ENCODE results near the gene CLK3.

The CLK3 gene

DNA sequence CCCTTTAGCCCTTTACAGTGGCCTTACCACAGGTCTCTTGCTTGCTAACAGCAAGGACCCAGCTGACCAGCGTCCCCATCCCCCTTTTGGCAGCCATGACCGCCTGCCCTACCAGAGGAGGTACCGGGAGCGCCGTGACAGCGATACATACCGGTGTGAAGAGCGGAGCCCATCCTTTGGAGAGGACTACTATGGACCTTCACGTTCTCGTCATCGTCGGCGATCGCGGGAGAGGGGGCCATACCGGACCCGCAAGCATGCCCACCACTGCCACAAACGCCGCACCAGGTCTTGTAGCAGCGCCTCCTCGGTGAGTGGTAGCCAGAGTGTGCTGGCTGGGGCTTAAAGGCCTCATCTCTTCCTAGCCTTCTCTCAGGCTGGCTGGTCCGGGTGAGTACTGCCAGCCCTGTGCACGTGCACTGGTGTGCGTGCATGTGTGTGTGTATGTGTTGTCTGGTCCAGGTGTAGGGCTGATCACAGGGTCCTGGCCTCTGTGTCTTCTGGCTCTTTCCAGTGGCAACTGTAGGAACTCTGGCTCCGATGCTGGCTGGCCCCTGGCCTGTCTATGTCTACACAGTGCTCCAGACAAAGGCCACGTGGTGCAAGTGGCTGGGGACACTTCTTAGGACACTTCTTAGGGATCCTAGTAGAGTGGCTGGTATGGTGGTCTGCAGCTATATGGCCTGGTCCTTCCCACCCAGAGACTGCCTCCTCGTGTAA lies 4.4 kb downstream of the CLK3 start:
- H3K4me3 ChIP-seq (ENCODE audit: control insufficient read depth, low read depth, low read length): no peak overlapping the region
- TF ChIP-seq, protein P1, sequence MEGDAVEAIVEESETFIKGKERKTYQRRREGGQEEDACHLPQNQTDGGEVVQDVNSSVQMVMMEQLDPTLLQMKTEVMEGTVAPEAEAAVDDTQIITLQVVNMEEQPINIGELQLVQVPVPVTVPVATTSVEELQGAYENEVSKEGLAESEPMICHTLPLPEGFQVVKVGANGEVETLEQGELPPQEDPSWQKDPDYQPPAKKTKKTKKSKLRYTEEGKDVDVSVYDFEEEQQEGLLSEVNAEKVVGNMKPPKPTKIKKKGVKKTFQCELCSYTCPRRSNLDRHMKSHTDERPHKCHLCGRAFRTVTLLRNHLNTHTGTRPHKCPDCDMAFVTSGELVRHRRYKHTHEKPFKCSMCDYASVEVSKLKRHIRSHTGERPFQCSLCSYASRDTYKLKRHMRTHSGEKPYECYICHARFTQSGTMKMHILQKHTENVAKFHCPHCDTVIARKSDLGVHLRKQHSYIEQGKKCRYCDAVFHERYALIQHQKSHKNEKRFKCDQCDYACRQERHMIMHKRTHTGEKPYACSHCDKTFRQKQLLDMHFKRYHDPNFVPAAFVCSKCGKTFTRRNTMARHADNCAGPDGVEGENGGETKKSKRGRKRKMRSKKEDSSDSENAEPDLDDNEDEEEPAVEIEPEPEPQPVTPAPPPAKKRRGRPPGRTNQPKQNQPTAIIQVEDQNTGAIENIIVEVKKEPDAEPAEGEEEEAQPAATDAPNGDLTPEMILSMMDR (IDR thresholded peaks at IDR 0.05; ENCODE audit: control insufficient read depth, insufficient read depth, low read depth, low read length, missing control alignments): no peak
- no peak for DNase-seq (ENCODE audit: low read depth)

DNA sequence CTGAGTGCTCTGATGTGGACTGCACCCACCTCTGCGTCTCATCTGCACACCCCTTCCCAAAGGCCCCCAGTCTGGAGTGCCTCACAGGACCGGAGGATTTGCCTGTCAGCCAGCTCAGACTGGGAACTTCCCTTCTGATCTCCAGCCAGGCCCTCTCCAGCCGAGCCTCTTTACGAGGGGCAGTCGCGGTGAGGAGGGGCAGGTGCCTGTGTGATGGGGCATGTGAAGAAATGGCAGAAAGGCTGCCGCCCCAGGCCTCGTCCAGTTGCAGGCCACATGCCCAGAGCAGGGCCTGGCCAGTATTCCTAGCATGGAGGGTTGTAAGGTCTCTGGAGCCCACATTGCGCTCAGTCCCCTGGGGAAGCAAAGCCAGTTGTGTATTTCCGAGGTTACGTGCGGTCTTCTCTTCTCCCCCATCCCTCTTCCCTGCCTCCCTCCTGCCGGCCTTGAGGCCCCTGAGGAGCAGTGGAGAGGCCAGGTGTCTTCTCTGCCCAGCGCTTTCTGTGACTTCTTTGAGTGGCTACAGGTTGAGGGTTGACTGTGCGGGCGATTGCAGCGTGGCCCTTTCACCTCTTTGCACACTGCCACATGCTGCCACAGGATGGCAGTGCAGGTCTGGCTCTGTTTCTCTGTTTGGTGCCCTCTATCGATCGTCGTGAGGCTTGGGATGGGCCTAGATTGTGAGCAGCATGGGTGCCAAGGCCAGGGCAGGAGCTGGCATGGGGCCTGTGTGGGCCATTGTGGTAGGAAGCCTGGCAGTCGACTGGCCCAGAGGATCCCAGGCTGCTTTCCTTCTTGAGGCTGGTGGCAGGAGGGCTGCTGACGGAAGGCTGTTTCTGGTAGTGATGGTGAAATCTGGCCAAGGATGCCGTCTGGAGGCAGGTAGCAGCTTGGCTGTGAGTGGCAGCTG lies 5.3 kb downstream of the CLK3 start:
- TF ChIP-seq, protein P1 (IDR thresholded peaks at IDR 0.05; ENCODE audit: control insufficient read depth, insufficient read depth, low read depth, low read length, missing control alignments): peak; percentile 99

DNA sequence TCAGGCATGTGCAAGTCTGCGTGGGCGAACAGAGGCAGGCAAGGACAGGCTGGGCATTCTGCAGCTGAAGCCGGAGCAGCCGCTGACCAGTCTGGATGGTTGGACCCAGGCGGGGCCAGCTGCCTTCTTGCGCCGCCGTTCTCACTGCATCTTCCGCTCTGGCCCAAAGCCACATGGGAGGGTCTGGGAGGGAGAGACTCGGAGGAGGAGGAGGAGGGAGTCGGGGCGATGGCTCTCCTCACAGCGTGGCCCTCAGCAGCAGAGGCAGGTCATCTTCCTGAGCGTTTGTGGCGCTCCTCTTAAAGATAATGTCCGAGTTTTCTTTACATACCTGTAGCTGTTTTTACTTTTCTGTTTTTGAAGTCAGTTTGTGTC lies 5.9 kb downstream of the CLK3 start:
- TF ChIP-seq, protein P1 (IDR thresholded peaks at IDR 0.05; ENCODE audit: control insufficient read depth, insufficient read depth, low read depth, low read length, missing control alignments): no peak
- DNase-seq (ENCODE audit: low read depth): no peak
- no peak overlapping the region for H3K4me3 ChIP-seq (ENCODE audit: control insufficient read depth, low read depth, low read length)

More for the DNA sequence above, 5.3 kb downstream of the CLK3 start:
- DNase-seq (ENCODE audit: low read depth): no peak
- no peak overlapping the region for H3K4me3 ChIP-seq (ENCODE audit: control insufficient read depth, low read depth, low read length)

DNA sequence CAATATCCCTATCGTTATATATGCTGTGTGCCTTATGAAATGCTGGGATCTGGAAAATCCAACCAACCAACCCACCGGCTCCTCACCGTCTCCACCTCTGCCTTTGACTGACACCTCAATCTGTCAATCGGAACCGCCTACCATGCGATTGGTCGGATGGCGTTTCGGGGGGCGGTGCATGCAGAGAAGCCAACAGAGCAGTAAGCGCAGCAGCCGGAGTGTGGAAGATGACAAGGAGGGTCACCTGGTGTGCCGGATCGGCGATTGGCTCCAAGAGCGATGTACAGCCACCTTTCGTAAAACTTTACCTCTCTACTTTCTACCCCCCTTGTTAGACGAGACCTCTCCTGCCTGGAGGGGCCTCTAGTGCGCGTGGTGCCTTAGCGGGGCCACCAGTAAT lies 6.3 kb downstream of the CLK3 start:
- TF ChIP-seq, protein P1 (IDR thresholded peaks at IDR 0.05; ENCODE audit: control insufficient read depth, insufficient read depth, low read depth, low read length, missing control alignments): no peak
- H3K4me3 ChIP-seq (ENCODE audit: control insufficient read depth, low read depth, low read length): no peak overlapping the region
- no peak for DNase-seq (ENCODE audit: low read depth)

DNA sequence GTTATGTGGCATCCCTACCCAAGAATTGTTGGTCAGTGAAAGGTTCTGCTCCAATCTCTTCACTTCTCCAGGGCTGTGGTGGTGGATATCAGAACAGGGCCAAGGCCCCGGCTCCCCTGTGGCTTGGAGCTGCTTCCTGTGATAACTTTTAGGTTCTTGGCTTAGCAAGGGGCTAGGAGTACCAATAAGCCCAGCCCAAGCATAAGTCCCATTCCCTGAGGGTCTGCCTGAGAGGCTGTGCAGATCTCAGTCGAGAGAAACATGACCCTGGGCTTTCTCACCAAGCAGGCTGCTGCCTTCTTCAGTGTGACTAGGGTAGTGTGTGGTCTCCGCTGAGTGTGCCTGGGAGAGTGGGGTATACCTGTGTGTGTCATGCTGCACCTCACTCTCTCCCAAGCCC lies 7.1 kb downstream of the CLK3 start:
- TF ChIP-seq, protein P1 (IDR thresholded peaks at IDR 0.05; ENCODE audit: control insufficient read depth, insufficient read depth, low read depth, low read length, missing control alignments): no peak
- no peak for DNase-seq (ENCODE audit: low read depth)
- H3K4me3 ChIP-seq (ENCODE audit: control insufficient read depth, low read depth, low read length): no peak overlapping the region

DNA sequence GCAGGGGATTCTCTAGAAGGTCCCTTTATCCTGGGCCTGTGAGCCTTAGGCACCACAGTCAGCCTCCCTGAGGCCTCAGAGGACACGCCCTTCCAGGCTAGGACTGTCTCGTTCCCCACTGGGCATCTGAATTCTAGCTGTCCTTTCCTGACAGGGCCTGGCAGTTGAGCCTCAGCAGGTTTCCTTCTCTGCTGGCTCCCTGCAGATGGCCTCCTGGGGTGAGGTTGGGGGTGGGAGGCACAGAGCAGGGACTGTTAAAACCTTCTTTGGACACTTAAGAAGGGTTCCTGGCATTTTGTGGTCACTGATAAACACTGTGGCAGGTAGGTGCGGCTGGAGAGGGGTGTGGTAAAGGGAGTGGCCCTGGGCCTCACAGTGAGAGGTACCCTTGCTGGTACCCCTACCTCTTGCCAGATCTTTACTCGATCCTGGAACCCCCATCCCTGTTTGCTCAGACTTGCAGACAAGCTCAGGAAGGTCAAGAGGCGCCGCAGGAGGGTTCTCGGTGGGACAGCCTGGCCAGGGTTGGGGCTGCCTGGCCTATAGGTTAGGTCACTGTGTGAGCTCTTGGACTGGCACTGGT lies 8.5 kb downstream of the CLK3 start:
- TF ChIP-seq, protein P1 (IDR thresholded peaks at IDR 0.05; ENCODE audit: control insufficient read depth, insufficient read depth, low read depth, low read length, missing control alignments): no peak
- no peak for DNase-seq (ENCODE audit: low read depth)
- no peak overlapping the region for H3K4me3 ChIP-seq (ENCODE audit: control insufficient read depth, low read depth, low read length)
